CD4-positive, CD25-positive, alpha-beta regulatory T cell (primary cell): ENCODE results near the gene MX1. TPM values are rescaled to one million over a fixed set of nuclear protein-coding genes. Genes with fewer than 3 reads are reported as not detected.

Source experiments
- ATAC-seq, 2 donors: fragments of 150-1000 bp; cut with Tn5 transposase; one replicate each; pipeline ENCODE4 v1.10.0; 2021; ENCODE audit warnings: low read depth in 2 of 2, moderate number of reproducible peaks in 2 of 2, moderate library complexity in 1 of 2
- DNase-seq, 3 donors: peaks; one replicate each; pipeline versions ENCODE4 v3.0.0 to v3.0.0-alpha.2; 2012 to 2022; ENCODE audit warnings: mixed read lengths in 1 of 3
- H3K27ac ChIP-seq: one replicate; pipeline ENCODE4 v1.7.0; 2013; ENCODE audit warnings: mild to moderate bottlenecking, low read length; ENCODE audit not compliant: insufficient read depth, poor library complexity, severe bottlenecking
- H3K27me3 ChIP-seq: one replicate; pipeline ENCODE4 v1.7.0; 2013; ENCODE audit warnings: low read length; ENCODE audit not compliant: control insufficient read depth, insufficient read depth
- H3K36me3 ChIP-seq: one replicate; pipeline ENCODE4 v1.7.0; 2013; ENCODE audit warnings: mild to moderate bottlenecking, low read length, moderate library complexity; ENCODE audit not compliant: control insufficient read depth, insufficient read depth
- H3K4me1 ChIP-seq: 2 replicates; pipeline ENCODE4 v1.7.0; 2013; ENCODE audit warnings: mild to moderate bottlenecking, low read length; ENCODE audit not compliant: insufficient read depth, control insufficient read depth, poor library complexity, severe bottlenecking
- H3K4me3 ChIP-seq: one replicate; pipeline ENCODE4 v1.7.0; 2013; ENCODE audit warnings: low read depth, mild to moderate bottlenecking, low read length, moderate library complexity
- H3K9me3 ChIP-seq, 2 experiments: 1 replicate in 1 of 2; 2 replicates in 1 of 2; pipeline ENCODE4 v1.7.0; 2013; ENCODE audit warnings: low read length in 2 of 2, mild to moderate bottlenecking in 1 of 2, moderate library complexity in 1 of 2; ENCODE audit not compliant: control insufficient read depth in 2 of 2
- H3K27ac Mint-ChIP-seq, 3 donors: one replicate each; pipeline ENCODE4 v1.8.0; 2020 to 2022; ENCODE audit warnings: mild to moderate bottlenecking in 3 of 3, mixed read lengths in 3 of 3, moderate library complexity in 2 of 3
- H3K27me3 Mint-ChIP-seq: one replicate; pipeline ENCODE4 v1.8.0; 2022; ENCODE audit warnings: mild to moderate bottlenecking, mixed read lengths
- H3K36me3 Mint-ChIP-seq: one replicate; pipeline ENCODE4 v1.8.0; 2020; ENCODE audit warnings: mixed read lengths
- H3K4me1 Mint-ChIP-seq, 4 donors: one replicate each; pipeline ENCODE4 v1.8.0; 2020 to 2022; ENCODE audit warnings: mixed read lengths in 4 of 4, mild to moderate bottlenecking in 1 of 4
- H3K4me3 Mint-ChIP-seq, 4 donors: one replicate each; pipeline ENCODE4 v1.8.0; 2020 to 2022; ENCODE audit warnings: mild to moderate bottlenecking in 4 of 4, mixed read lengths in 4 of 4, moderate library complexity in 3 of 4
- H3K9me3 Mint-ChIP-seq, 7 donors: one replicate each; pipeline ENCODE4 v1.8.0; 2020 to 2022; ENCODE audit warnings: mixed read lengths in 7 of 7, mild to moderate bottlenecking in 3 of 7, moderate library complexity in 2 of 7
- polyA plus RNA-seq, 4 donors: library from polyadenylated mRNA; unstranded; fragments of 300-500 nt; fragmentation: Illumina TruSeq; gene quantifications; one replicate each; pipeline ENCODE4 v1.2.3, GENCODE V29; 2021
- total RNA-seq: library from RNA; stranded (reverse); gene quantifications from one replicate; pipeline ENCODE4 v1.2.3, GENCODE V29; 2022

MX1 gene
- total and polyA plus RNA-seq, 5 donors from 2014 or later, result 82.5 to 137 (median 95.2) TPM

DNA sequence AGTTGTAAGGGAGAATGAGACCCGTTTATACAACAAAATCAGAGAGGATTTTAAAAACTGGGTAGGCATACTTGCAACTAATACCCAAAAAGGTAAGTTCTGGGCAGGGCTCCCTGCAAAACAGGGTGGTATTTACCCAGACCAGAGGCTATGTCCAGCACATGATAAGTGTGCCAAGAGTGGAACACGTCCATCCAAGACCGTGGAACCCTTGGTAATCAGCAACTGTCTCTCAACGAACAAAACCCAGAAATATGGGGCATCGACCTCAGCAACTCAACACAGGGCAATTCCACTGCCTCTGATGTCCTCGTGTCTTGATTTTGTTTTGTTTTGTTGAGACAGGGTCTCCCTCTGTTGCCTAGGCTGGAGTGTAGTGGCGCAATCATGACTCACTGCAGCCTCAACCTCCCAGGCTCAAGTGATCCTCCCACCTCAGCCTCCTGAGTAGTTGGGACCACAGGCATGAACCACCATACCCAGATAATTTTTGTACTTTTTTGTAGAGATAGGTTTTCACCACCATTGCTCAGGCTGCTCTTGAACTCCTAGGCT is 26.7 kb upstream of the MX1 start:
- ATAC-seq, result no peak
- Mint-ChIP-seq H3K27me3 (no peaks in the 10 kb centered on the region), H3K36me3 (peaks cover 76% of the 10 kb centered on the region), H3K4me1 (peaks cover 0 to 1% (median 0%) of the 10 kb centered on the region in 4 donors), H3K9me3 (peaks cover 0 to 2% (median 0%) of the 10 kb centered on the region in 7 donors), H3K4me3 (no peak overlapping the region), H3K27ac (no peak overlapping the region)
- H3K4me1 ChIP-seq, result no peaks in the 10 kb centered on the region
- H3K27me3 ChIP-seq, result no peaks in the 10 kb centered on the region
- no peaks in the 10 kb centered on the region for H3K9me3 ChIP-seq
- no peak overlapping the region for H3K4me3 ChIP-seq
- H3K36me3 ChIP-seq, result peaks cover 86% of the 10 kb centered on the region
- no peak for DNase-seq
- H3K27ac ChIP-seq, result no peak overlapping the region

DNA sequence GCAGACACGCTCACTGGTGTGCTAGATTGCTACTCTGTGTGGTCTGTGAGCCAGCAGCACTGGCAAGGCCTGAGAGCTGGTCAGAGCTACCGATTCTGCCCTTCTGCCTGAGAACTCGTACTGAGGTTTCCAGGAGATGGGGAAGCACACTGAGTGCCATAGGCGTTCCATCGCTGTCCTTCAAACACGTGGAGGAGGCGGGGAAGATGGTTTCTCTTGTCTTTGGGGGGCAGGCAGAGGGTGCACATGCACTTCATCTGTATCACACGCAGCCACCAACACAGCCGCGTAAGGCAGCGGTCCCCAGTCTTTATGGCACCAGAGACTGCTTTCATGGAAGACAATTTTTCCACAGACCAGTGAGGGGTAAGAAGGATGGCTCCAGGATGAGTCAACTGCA is 23.8 kb upstream of the MX1 start:
- Histone ChIP-seq H3K4me3 (no peak overlapping the region), H3K4me1 (no peaks in the 10 kb centered on the region), H3K9me3 (no peaks in the 10 kb centered on the region), H3K27ac (no peak overlapping the region), H3K27me3 (no peaks in the 10 kb centered on the region), H3K36me3 (peaks cover 70% of the 10 kb centered on the region)
- ATAC-seq (no peak), DNase-seq (no peak)
- Mint-ChIP-seq H3K9me3 (peaks cover 0 to 2% (median 0%) of the 10 kb centered on the region in 7 donors), H3K4me3 (no peak overlapping the region), H3K27ac (no peak overlapping the region), H3K4me1 (no peaks in the 10 kb centered on the region), H3K36me3 (peaks cover 71% of the 10 kb centered on the region), H3K27me3 (no peaks in the 10 kb centered on the region)

GRCh38 chr21:41402796-41403195 is 23.2 kb upstream of the MX1 start:
- peak overlapping the region in 1 of 4 donors; percentile 61 for H3K4me3 Mint-ChIP-seq
- Histone ChIP-seq H3K27me3 (no peaks in the 10 kb centered on the region), H3K9me3 (no peaks in the 10 kb centered on the region), H3K4me1 (no peaks in the 10 kb centered on the region), H3K36me3 (peaks cover 70% of the 10 kb centered on the region), H3K4me3 (no peak overlapping the region), H3K27ac (no peak overlapping the region)
- H3K27ac Mint-ChIP-seq, result no peak overlapping the region
- DNase-seq, result no peak
- no peaks in the 10 kb centered on the region for H3K27me3 Mint-ChIP-seq
- ATAC-seq, result no peak
- peaks cover 70% of the 10 kb centered on the region for H3K36me3 Mint-ChIP-seq
- peaks cover 0 to 2% (median 0%) of the 10 kb centered on the region in 7 donors for H3K9me3 Mint-ChIP-seq
- H3K4me1 Mint-ChIP-seq, result no peaks in the 10 kb centered on the region

- Histone ChIP-seq H3K9me3 (no peaks in the 10 kb centered on the region), H3K27me3 (no peaks in the 10 kb centered on the region), H3K4me1 (no peaks in the 10 kb centered on the region), H3K27ac (no peak overlapping the region), H3K4me3 (no peak overlapping the region), H3K36me3 (peaks cover 71% of the 10 kb centered on the region)
- peaks cover 0 to 3% (median 0%) of the 10 kb centered on the region in 7 donors for H3K9me3 Mint-ChIP-seq
- ATAC-seq, result no peak
- H3K4me1 Mint-ChIP-seq, result no peaks in the 10 kb centered on the region
- peak overlapping the region in 1 of 4 donors; percentile 61 for H3K4me3 Mint-ChIP-seq
- H3K27ac Mint-ChIP-seq, result peak overlapping the region in 1 of 3 donors; percentile 20
- H3K36me3 Mint-ChIP-seq, result peaks cover 70% of the 10 kb centered on the region
- no peaks in the 10 kb centered on the region for H3K27me3 Mint-ChIP-seq
- no peak for DNase-seq
Measured at GRCh38 chr21:41403331-41403730, 22.7 kb upstream of the MX1 start.

GRCh38 chr21:41403966-41404365 is 22.1 kb upstream of the MX1 start:
- DNase-seq (no peak), ATAC-seq (no peak)
- Histone ChIP-seq H3K4me3 (no peak overlapping the region), H3K4me1 (no peaks in the 10 kb centered on the region), H3K27ac (no peak overlapping the region), H3K27me3 (no peaks in the 10 kb centered on the region), H3K9me3 (no peaks in the 10 kb centered on the region), H3K36me3 (peaks cover 71% of the 10 kb centered on the region)
- Mint-ChIP-seq H3K27me3 (no peaks in the 10 kb centered on the region), H3K4me1 (no peaks in the 10 kb centered on the region), H3K4me3 (no peak overlapping the region), H3K27ac (no peak overlapping the region), H3K9me3 (peaks cover 0 to 6% (median 0%) of the 10 kb centered on the region in 7 donors), H3K36me3 (peaks cover 70% of the 10 kb centered on the region)

GRCh38 chr21:41405321-41405720 is 20.7 kb upstream of the MX1 start:
- Histone ChIP-seq H3K36me3 (peaks cover 67% of the 10 kb centered on the region), H3K27me3 (no peaks in the 10 kb centered on the region), H3K9me3 (no peaks in the 10 kb centered on the region), H3K4me1 (no peaks in the 10 kb centered on the region), H3K4me3 (no peak overlapping the region), H3K27ac (no peak overlapping the region)
- Mint-ChIP-seq H3K9me3 (peaks cover 0 to 6% (median 0%) of the 10 kb centered on the region in 7 donors), H3K27me3 (no peaks in the 10 kb centered on the region), H3K36me3 (peaks cover 70% of the 10 kb centered on the region), H3K4me3 (no peak overlapping the region), H3K4me1 (no peaks in the 10 kb centered on the region), H3K27ac (no peak overlapping the region)
- no peak for ATAC-seq
- DNase-seq, result no peak

DNA sequence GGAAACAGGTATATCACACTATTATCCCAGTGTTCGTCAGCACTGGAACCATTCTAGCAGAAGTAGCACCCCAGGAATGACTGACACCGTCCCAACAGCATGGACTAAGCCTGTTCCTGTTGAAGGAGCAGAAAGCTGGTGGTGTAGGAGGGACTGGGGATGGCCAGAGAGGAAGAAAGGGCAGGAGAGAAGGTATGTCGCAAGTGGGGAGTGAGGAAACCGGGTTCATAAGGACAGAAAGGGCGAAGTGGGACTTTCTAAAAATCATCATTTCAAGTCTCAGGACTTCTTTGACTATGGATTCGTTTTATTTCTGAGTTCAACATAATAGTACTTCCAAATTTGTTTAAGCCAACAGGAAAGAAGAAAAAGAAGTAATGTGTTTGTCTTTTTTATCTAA is 19.7 kb upstream of the MX1 start:
- peaks cover 4% of the 10 kb centered on the region for H3K27me3 Mint-ChIP-seq
- Histone ChIP-seq H3K4me3 (no peak overlapping the region), H3K9me3 (no peaks in the 10 kb centered on the region), H3K4me1 (no peaks in the 10 kb centered on the region), H3K27me3 (no peaks in the 10 kb centered on the region), H3K36me3 (peaks cover 60% of the 10 kb centered on the region), H3K27ac (no peak overlapping the region)
- no peak overlapping the region for H3K4me3 Mint-ChIP-seq
- peaks cover 0 to 9% (median 3%) of the 10 kb centered on the region in 7 donors for H3K9me3 Mint-ChIP-seq
- H3K27ac Mint-ChIP-seq, result no peak overlapping the region
- DNase-seq (no peak), ATAC-seq (no peak)
- H3K4me1 Mint-ChIP-seq, result peaks cover 0 to 4% (median 2%) of the 10 kb centered on the region in 4 donors
- peaks cover 66% of the 10 kb centered on the region for H3K36me3 Mint-ChIP-seq
